ENCODE data around the gene EOMES.

EOMES gene

GRCh38 chr3:27686642-27687041 lies 35.5 kb downstream of the EOMES start:
- Histone ChIP-seq H3K4me3 (no peak overlapping the region), H3K27ac (no peak overlapping the region)

GRCh38 chr3:27685474-27685873 lies 36.6 kb downstream of the EOMES start:
- Histone ChIP-seq H3K27ac (no peak overlapping the region), H3K4me3 (no peak overlapping the region)

GRCh38 chr3:27684302-27684701 lies 37.8 kb downstream of the EOMES start:
- no peak overlapping the region for H3K27ac ChIP-seq
- no peak overlapping the region for H3K4me3 ChIP-seq

- Histone ChIP-seq H3K27ac (peak overlapping the region in 9 of 21 experiments; percentile 5 to 77 (median 46)), H3K4me3 (no peak overlapping the region)
Measured at GRCh38 chr3:27681249-27681748, 40.8 kb downstream of the EOMES start.

- Histone ChIP-seq H3K4me3 (no peak overlapping the region), H3K27ac (peak overlapping the region in 17 of 21 experiments; percentile 1 to 77 (median 46))
Measured at GRCh38 chr3:27680517-27681246, 41.4 kb downstream of the EOMES start.

GRCh38 chr3:27679691-27680090 lies 42.4 kb downstream of the EOMES start:
- H3K27ac ChIP-seq = peak overlapping the region in 6 of 21 experiments; percentile 20 to 77 (median 66)
- H3K4me3 ChIP-seq = no peak overlapping the region

GRCh38 chr3:27678234-27678633 lies 43.9 kb downstream of the EOMES start:
- no peak overlapping the region for H3K4me3 ChIP-seq
- no peak overlapping the region for H3K27ac ChIP-seq

GRCh38 chr3:27677565-27677964 lies 44.6 kb downstream of the EOMES start:
- Histone ChIP-seq H3K27ac (peak overlapping the region in 1 of 21 experiments; percentile 45), H3K4me3 (no peak overlapping the region)

- Histone ChIP-seq H3K27ac (no peak overlapping the region), H3K4me3 (no peak overlapping the region)
Measured at GRCh38 chr3:27675287-27675686, 46.8 kb downstream of the EOMES start.

GRCh38 chr3:27673701-27674100 lies 48.4 kb downstream of the EOMES start:
- Histone ChIP-seq H3K27ac (no peak overlapping the region), H3K4me3 (no peak overlapping the region)

GRCh38 chr3:27671101-27671500 lies 51.0 kb downstream of the EOMES start:
- Histone ChIP-seq H3K27ac (no peak overlapping the region), H3K4me3 (no peak overlapping the region)

- Histone ChIP-seq H3K27ac (no peak overlapping the region), H3K4me3 (no peak overlapping the region)
Measured at GRCh38 chr3:27670619-27671018, 51.5 kb downstream of the EOMES start.

- Histone ChIP-seq H3K27ac (no peak overlapping the region), H3K4me3 (no peak overlapping the region)
Measured at GRCh38 chr3:27669591-27669990, 52.5 kb downstream of the EOMES start.

GRCh38 chr3:27667751-27668150 lies 54.4 kb downstream of the EOMES start:
- Histone ChIP-seq H3K27ac (peak overlapping the region in 1 of 21 experiments; percentile 17), H3K4me3 (no peak overlapping the region)

- H3K27ac ChIP-seq = peak overlapping the region in 11 of 21 experiments; percentile 9 to 66 (median 42)
Measured at GRCh38 chr3:27666708-27667107, 55.4 kb downstream of the EOMES start.

GRCh38 chr3:27666272-27666671 lies 55.9 kb downstream of the EOMES start:
- H3K4me3 ChIP-seq = no peak overlapping the region
- H3K27ac ChIP-seq = peak overlapping the region in 13 of 21 experiments; percentile 8 to 66 (median 37)

More at GRCh38 chr3:27666708-27667107, 55.4 kb downstream of the EOMES start:
- no peak overlapping the region for H3K4me3 ChIP-seq

Measured in skin epidermis (tissue), 12 donors.